ENCODE measurements around the gene MACROD1.

The MACROD1 gene

DNA sequence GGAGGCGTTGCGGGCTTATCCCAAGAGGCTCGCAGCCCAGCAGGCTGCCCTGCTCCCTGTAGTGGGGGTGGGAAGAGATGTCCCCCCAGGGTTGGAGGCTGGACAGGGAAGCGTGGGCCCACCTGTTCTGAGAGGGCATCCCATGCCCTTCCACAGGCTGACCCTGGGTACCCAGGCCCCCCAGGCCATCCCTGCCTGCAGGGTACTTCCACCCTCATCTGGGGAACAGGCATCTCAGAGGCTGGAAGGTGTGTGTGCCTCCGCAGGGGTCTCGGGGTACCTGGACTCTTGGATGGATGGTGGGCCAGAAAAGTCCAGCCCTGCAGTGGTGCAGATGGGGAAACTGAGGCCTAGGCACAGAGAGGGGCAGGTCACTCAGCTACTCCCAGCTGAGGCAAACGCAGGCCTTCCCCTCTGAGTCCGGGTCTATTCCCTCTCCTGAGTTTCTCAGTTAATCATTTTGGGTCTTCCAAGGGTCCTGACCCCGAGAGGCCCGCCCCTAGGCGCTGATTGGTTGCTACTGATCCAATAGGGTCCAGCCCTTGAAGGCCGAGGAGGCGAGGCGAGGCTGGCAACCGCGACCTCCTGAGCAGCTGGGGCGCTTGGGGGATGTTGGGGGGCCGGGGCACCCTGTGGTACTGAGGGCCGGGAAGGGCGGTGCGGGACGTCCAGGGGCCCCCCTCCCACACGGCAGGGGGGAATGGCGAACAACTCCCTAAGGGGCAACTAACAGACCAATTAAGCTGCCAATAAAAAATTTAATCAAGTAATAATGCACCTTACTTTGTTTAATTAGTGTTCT, 106.4 kb downstream of the MACROD1 start:
- Histone ChIP-seq H3K36me3 (ENCODE audit: control insufficient read depth, insufficient read depth, low read length) (no peaks in the 10 kb centered on the region), H3K4me3 (replicated peaks; ENCODE audit: low read depth, low read length) (no peak overlapping the region), H3K27me3 (replicated peaks; ENCODE audit: control insufficient read depth, insufficient read depth, low read length) (peaks cover 2% of the 10 kb centered on the region; the same call in 1 of the 2 replicates)
- TF ChIP-seq, protein P1, sequence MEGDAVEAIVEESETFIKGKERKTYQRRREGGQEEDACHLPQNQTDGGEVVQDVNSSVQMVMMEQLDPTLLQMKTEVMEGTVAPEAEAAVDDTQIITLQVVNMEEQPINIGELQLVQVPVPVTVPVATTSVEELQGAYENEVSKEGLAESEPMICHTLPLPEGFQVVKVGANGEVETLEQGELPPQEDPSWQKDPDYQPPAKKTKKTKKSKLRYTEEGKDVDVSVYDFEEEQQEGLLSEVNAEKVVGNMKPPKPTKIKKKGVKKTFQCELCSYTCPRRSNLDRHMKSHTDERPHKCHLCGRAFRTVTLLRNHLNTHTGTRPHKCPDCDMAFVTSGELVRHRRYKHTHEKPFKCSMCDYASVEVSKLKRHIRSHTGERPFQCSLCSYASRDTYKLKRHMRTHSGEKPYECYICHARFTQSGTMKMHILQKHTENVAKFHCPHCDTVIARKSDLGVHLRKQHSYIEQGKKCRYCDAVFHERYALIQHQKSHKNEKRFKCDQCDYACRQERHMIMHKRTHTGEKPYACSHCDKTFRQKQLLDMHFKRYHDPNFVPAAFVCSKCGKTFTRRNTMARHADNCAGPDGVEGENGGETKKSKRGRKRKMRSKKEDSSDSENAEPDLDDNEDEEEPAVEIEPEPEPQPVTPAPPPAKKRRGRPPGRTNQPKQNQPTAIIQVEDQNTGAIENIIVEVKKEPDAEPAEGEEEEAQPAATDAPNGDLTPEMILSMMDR (IDR thresholded peaks at IDR 0.05; ENCODE audit: insufficient read depth, low read length, poor library complexity, severe bottlenecking) = no peak
- no peak for DNase-seq (ENCODE audit: extremely low read depth, insufficient read length)

DNA sequence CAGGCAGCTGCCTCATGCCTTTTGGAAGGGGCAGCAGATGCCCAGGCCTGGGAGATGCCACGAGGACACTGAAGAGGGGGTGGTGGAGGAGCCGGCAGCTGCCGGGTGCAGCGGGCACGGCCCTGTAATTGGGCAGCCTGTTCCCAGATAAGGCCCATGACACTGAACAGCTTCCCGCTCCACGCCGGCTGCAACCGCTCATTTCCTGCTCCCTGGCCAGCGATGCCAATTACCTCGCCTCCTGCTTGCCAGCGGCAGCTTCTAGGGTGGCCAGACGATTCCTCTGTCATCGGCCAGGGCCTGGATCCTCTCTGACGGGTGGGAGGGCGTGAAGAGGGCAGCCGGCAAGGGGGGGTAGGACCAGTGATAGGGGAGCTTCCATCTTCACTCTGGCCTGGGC, 107.4 kb downstream of the MACROD1 start:
- H3K36me3 ChIP-seq (ENCODE audit: control insufficient read depth, insufficient read depth, low read length) = no peaks in the 10 kb centered on the region
- H3K27me3 ChIP-seq (replicated peaks; ENCODE audit: control insufficient read depth, insufficient read depth, low read length) = peaks cover 2% of the 10 kb centered on the region; the same call in 1 of the 2 replicates
- no peak for DNase-seq (ENCODE audit: extremely low read depth, insufficient read length)
- TF ChIP-seq, protein P1 (IDR thresholded peaks at IDR 0.05; ENCODE audit: insufficient read depth, low read length, poor library complexity, severe bottlenecking) = no peak
- no peak overlapping the region for H3K4me3 ChIP-seq (replicated peaks; ENCODE audit: low read depth, low read length)

DNA sequence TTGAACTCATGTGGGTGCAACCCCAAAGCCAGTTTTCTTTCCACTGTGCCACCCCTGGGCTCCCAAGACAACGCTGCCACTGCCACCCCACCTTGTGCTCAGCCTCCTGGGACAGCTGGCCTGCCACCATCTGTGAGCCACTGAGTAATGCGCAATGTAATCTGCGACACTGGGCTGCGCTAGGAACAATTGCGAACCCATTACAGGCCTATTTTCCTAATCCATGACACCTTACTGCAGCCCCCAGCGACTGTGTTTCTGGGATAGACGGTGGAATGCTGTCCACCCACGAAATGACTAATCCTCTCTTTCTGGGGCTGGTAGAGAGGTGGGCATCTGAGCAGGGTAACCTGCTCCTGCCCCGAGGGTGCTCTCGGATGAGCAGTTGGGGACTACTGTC, 108.0 kb downstream of the MACROD1 start:
- DNase-seq (ENCODE audit: extremely low read depth, insufficient read length) = no peak
- TF ChIP-seq, protein P1 (IDR thresholded peaks at IDR 0.05; ENCODE audit: insufficient read depth, low read length, poor library complexity, severe bottlenecking) = no peak
- Histone ChIP-seq H3K36me3 (ENCODE audit: control insufficient read depth, insufficient read depth, low read length) (no peaks in the 10 kb centered on the region), H3K27me3 (replicated peaks; ENCODE audit: control insufficient read depth, insufficient read depth, low read length) (peaks cover 2% of the 10 kb centered on the region; the same call in 1 of the 2 replicates), H3K4me3 (replicated peaks; ENCODE audit: low read depth, low read length) (no peak overlapping the region)

DNA sequence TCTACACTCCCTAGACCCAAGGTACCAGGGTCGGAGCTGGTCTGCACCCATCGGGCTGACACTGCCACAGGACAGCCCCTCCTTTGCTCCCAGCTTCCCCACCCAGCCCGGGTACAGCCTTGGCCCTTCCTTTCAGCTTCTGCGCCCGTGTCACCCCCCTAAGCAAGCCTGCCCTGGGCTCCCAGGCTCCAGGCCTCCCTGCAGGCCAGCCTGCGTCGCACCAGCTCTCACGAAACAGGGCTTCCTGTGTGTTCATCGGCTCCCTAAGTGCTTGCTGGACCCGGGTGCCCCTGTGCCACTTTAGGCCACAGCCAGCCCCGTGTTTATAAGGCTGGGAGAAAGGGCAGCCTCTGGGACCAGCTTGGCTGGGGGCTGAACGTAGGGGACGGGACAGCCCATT, 109.1 kb downstream of the MACROD1 start:
- DNase-seq (ENCODE audit: extremely low read depth, insufficient read length) = no peak
- TF ChIP-seq, protein P1 (IDR thresholded peaks at IDR 0.05; ENCODE audit: insufficient read depth, low read length, poor library complexity, severe bottlenecking) = no peak
- H3K36me3 ChIP-seq (ENCODE audit: control insufficient read depth, insufficient read depth, low read length) = no peaks in the 10 kb centered on the region
- H3K4me3 ChIP-seq (replicated peaks; ENCODE audit: low read depth, low read length) = no peak overlapping the region
- H3K27me3 ChIP-seq (replicated peaks; ENCODE audit: control insufficient read depth, insufficient read depth, low read length) = peaks cover under 1% of the 10 kb centered on the region; the same call in 1 of the 2 replicates

DNA sequence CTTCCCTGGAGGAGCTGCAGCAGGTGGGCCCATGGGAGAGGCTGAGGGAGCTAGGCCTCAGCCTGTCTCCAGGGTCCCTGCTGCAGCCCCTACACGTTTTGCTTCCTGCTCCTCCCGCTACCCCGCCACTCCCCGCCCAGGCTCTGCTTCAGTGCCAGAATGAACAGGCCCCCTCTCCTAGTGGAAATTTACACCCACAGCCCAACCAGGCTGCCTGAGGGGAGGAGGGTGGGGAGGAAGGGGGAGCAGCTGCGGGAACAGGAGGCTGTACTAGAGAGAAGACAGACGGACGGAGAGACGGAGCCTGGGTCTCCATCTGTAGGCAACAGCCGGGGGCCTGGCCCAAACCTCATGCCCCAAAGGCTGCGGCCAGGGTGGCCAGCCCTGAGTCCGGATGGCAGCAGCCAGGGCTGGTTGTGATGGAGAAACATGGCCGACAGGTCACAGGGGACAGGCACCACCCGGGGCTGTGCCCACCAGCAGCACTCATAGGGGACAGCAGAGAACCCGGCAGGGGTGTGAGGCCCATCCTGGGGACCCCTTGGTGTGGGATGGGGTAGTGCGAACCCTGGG, 109.6 kb downstream of the MACROD1 start:
- no peak for DNase-seq (ENCODE audit: extremely low read depth, insufficient read length)
- Histone ChIP-seq H3K27me3 (replicated peaks; ENCODE audit: control insufficient read depth, insufficient read depth, low read length) (no peaks in the 10 kb centered on the region; the same call in 1 of the 2 replicates), H3K36me3 (ENCODE audit: control insufficient read depth, insufficient read depth, low read length) (no peaks in the 10 kb centered on the region), H3K4me3 (replicated peaks; ENCODE audit: low read depth, low read length) (no peak overlapping the region)
- TF ChIP-seq, protein P1 (IDR thresholded peaks at IDR 0.05; ENCODE audit: insufficient read depth, low read length, poor library complexity, severe bottlenecking) = no peak

Measured in GM06990 (cell line).